Hepatocyte (in vitro differentiated cells): ENCODE data around the gene PKD2L2.

Source experiments
- CTCF ChIP-seq: fragments of 200-600 bp; sonication (generic); IDR thresholded peaks from 2 replicates; pipeline ENCODE4 v1.5.1; 2016; ENCODE audit warnings: antibody characterized with exemption, mild to moderate bottlenecking; ENCODE audit not compliant: poor library complexity
- EZH2 ChIP-seq: fragments of 200-600 bp; sonication (generic); IDR thresholded peaks from 2 replicates; pipeline ENCODE4 v1.6.1; 2016; ENCODE audit warnings: antibody characterized with exemption, mild to moderate bottlenecking, borderline replicate concordance

GRCh38 chr5:137960141-137960540 lies 70.9 kb downstream of the PKD2L2 start:
- TF ChIP-seq CTCF (no peak), EZH2 (no peak)
